Superior temporal gyrus (tissue), 1 donor: ENCODE data around the gene PDZD7.

Experiments used
- DNase-seq: peaks from one replicate; pipeline ENCODE4 v3.0.0-alpha.2; 2016; ENCODE audit errors: extremely low spot score

PDZD7 gene

GRCh38 chr10:100968062-100968736 lies 62.7 kb downstream of the PDZD7 start:
- no peak for DNase-seq

- DNase-seq = no peak
Measured at GRCh38 chr10:100967332-100967731, 63.6 kb downstream of the PDZD7 start.

GRCh38 chr10:100966887-100967286 lies 64.0 kb downstream of the PDZD7 start:
- no peak for DNase-seq

- no peak for DNase-seq
Measured at GRCh38 chr10:100965820-100966219, 65.1 kb downstream of the PDZD7 start.

- no peak for DNase-seq
Measured at GRCh38 chr10:100963826-100964225, 67.1 kb downstream of the PDZD7 start.

- no peak for DNase-seq
Measured at GRCh38 chr10:100962351-100963080, 68.4 kb downstream of the PDZD7 start.

GRCh38 chr10:100960251-100960650 lies 70.7 kb downstream of the PDZD7 start:
- DNase-seq = no peak
